K562 (cell line): Measurements from ENCODE around the gene LDLR. TPM values are rescaled to one million over a fixed set of nuclear protein-coding genes. Genes with fewer than 3 reads are reported as not detected.

Experiments used
- CBX3 ChIP-seq, 2 experiments: IDR thresholded peaks; 1 replicate in 1 of 2; 2 replicates in 1 of 2; pipeline ENCODE4 v1.6.1; 2012; ENCODE audit warnings: inconsistent platforms in 2 of 2, low read length in 2 of 2, borderline replicate concordance in 1 of 2, control low read depth in 1 of 2
- CLOCK ChIP-seq: fragments of 250-450 bp; sonication (Bioruptor Pico); IDR thresholded peaks from 2 replicates; pipeline ENCODE4 v1.4.0; 2020; ENCODE audit warnings: mild to moderate bottlenecking, moderate library complexity, borderline replicate concordance
- HDAC1 ChIP-seq, 2 experiments: fragments of 450-650 bp; IDR thresholded peaks; 2 replicates each; pipeline ENCODE4 v1.6.1; 2016 to 2017; ENCODE audit warnings: inconsistent platforms in 1 of 2, mild to moderate bottlenecking in 1 of 2, moderate library complexity in 1 of 2
- HDAC6 ChIP-seq: IDR thresholded peaks from 2 replicates; pipeline ENCODE4 v1.6.1; 2012; ENCODE audit warnings: low read depth, mild to moderate bottlenecking, control low read depth, inconsistent platforms, low read length, moderate library complexity
- HDGF ChIP-seq: fragments of 450-650 bp; IDR thresholded peaks from 2 replicates; pipeline ENCODE4 v1.6.1; 2016
- HOMEZ ChIP-seq: fragments of 250-450 bp; sonication (Bioruptor Pico); IDR thresholded peaks from 2 replicates; pipeline ENCODE4 v1.4.0; 2020; ENCODE audit warnings: mild to moderate bottlenecking, moderate library complexity
- KLF1 ChIP-seq: fragments of 450-650 bp; IDR thresholded peaks from 2 replicates; pipeline ENCODE4 v1.6.1; 2016; ENCODE audit warnings: missing genetic modification characterization, missing compliant biosample characterization
- MCM7 ChIP-seq, 2 experiments: fragments of 450-650 bp; IDR thresholded peaks; 2 replicates each; pipeline ENCODE4 v1.6.1; 2016 to 2018
- MTA1 ChIP-seq: fragments of 450-650 bp; IDR thresholded peaks from 2 replicates; pipeline ENCODE4 v1.6.1; 2017; ENCODE audit warnings: borderline replicate concordance
- NFATC3 ChIP-seq: fragments of 450-650 bp; IDR thresholded peaks from 2 replicates; pipeline ENCODE4 v1.6.1; 2017; ENCODE audit warnings: mild to moderate bottlenecking
- NKRF ChIP-seq: fragments of 450-650 bp; IDR thresholded peaks from 2 replicates; pipeline ENCODE4 v1.6.1; 2016; ENCODE audit warnings: borderline replicate concordance
- PML ChIP-seq: IDR thresholded peaks from 2 replicates; pipeline ENCODE4 v1.6.1; 2012; ENCODE audit warnings: low read length, inconsistent platforms
- POLR2H ChIP-seq: IDR thresholded peaks from 2 replicates; pipeline ENCODE4 v1.6.1; 2016; ENCODE audit warnings: missing genetic modification characterization, low read depth, mild to moderate bottlenecking, control low read depth, missing compliant biosample characterization, moderate library complexity
- SMARCA5 ChIP-seq: fragments of 450-650 bp; IDR thresholded peaks from 2 replicates; pipeline ENCODE4 v1.6.1; 2016
- SUPT5H ChIP-seq: fragments of 450-650 bp; IDR thresholded peaks from 2 replicates; pipeline ENCODE4 v1.6.1; 2016
- TFAP4 ChIP-seq: sonication (generic); formaldehyde crosslinking; IDR thresholded peaks from 2 replicates; pipeline ENCODE4 v1.8.0; 2022; ENCODE audit warnings: missing genetic modification reagents, mild to moderate bottlenecking, moderate library complexity, borderline replicate concordance
- THAP12 ChIP-seq: fragments of 250-450 bp; sonication (Bioruptor Pico); IDR thresholded peaks from 2 replicates; pipeline ENCODE4 v1.9.0; 2021; ENCODE audit warnings: mild to moderate bottlenecking, inconsistent platforms
- XRCC3 ChIP-seq: fragments of 450-650 bp; IDR thresholded peaks from 2 replicates; pipeline ENCODE4 v1.6.1; 2017; ENCODE audit warnings: mild to moderate bottlenecking, moderate library complexity
- ZNF165 ChIP-seq: fragments of 250-450 bp; sonication (Bioruptor Pico); IDR thresholded peaks from 2 replicates; pipeline ENCODE4 v1.4.0; 2020; ENCODE audit warnings: borderline replicate concordance
- ZNF347 ChIP-seq: fragments of 450-650 bp; formaldehyde crosslinking; IDR thresholded peaks from 2 replicates; pipeline ENCODE4 v1.4.0; 2020; ENCODE audit warnings: low read depth, mild to moderate bottlenecking, moderate library complexity
- ZNF431 ChIP-seq: sonication (generic); formaldehyde crosslinking; IDR thresholded peaks from 2 replicates; pipeline ENCODE4 v1.8.0; 2022; ENCODE audit warnings: mild to moderate bottlenecking, missing genetic modification reagents
- polyA plus RNA-seq, 8 experiments: library from polyadenylated mRNA; depleted of rRNA in 4 of 8; stranded (reverse) in 5 of 8; unstranded in 3 of 8; fragments of >200 nt; fragmentation: Nextera tagmentation in 2 of 8; fragmentation: Illumina TruSeq in 1 of 8; extraction: Ambion mirVana in 2 of 8; extraction: Trizol in 1 of 8; gene quantifications; 2 replicates each; pipeline versions ENCODE4 v1.2.1 to v1.2.3, GENCODE V29; 2011 to 2014; ENCODE audit warnings: inconsistent platforms in 1 of 8, missing spikeins in 1 of 8
- total RNA-seq, 7 experiments: library from RNA; depleted of rRNA in 6 of 7; stranded (reverse); fragments of >200 nt in 6 of 7; fragmentation: Illumina TruSeq in 2 of 7; extraction: Trizol in 2 of 7; gene quantifications; 2 replicates each; pipeline versions ENCODE4 v1.2.1 to v1.2.3, GENCODE V29; 2011 to 2021; ENCODE audit warnings: low replicate concordance in 1 of 7

LDLR gene
- total and polyA plus RNA-seq, 9 of the 15 experiments (the other 6 are each of a cell fraction or from before 2014, with no cell fraction given), result 19.9 to 114 (median 56.3) TPM

- no peak for TF ChIP-seq HDAC1 (IDR thresholded peaks at IDR 0.05)
- TF ChIP-seq MCM7 (IDR thresholded peaks at IDR 0.05), result no peak
- TF ChIP-seq HDGF, result no peak
- no peak for TF ChIP-seq PML
- TF ChIP-seq TFAP4 (CRISPR knock-in tag), result 0 out of 2 replicates have a peak, but pooled peaks have one; percentile 24
- no peak for TF ChIP-seq MTA1
- no peak for TF ChIP-seq ZNF347 (CRISPR knock-in tag)
- TF ChIP-seq SMARCA5, result peak; percentile 12; the same call in 1 of the 2 replicates
- no peak for TF ChIP-seq KLF1 (tag)
- peak; percentile 50 for TF ChIP-seq SUPT5H
- no peak for TF ChIP-seq XRCC3
- TF ChIP-seq HOMEZ (CRISPR knock-in tag), result no peak
- no peak for TF ChIP-seq NFATC3
- TF ChIP-seq POLR2H (tag), result no peak
- no peak for TF ChIP-seq NKRF
- TF ChIP-seq CLOCK (CRISPR knock-in tag), result no peak
- no peak for TF ChIP-seq ZNF165 (CRISPR knock-in tag)
- 0 out of 2 replicates have a peak, but pooled peaks have one; percentile 19 for TF ChIP-seq THAP12
- no peak; a peak in 1 of 3 replicates for TF ChIP-seq CBX3 (IDR thresholded peaks at IDR 0.05; ENCODE audit: borderline replicate concordance in 1 of 2, low read length in 2 of 2)
- no peak for TF ChIP-seq ZNF431 (CRISPR knock-in tag)
- no peak for TF ChIP-seq HDAC6
Observed at GRCh38 chr19:11130824-11131455, 41.7 kb downstream of the LDLR start (continued).
